IPS-15b (cell line): ENCODE results near the gene SMG1.

Source experiments
- H3K27me3 ChIP-seq: one replicate; pipeline ENCODE4 v1.6.1; 2013; ENCODE audit warnings: low read length; ENCODE audit not compliant: control insufficient read depth, insufficient read depth
- H3K36me3 ChIP-seq: one replicate; pipeline ENCODE4 v1.6.1; 2013; ENCODE audit warnings: low read length; ENCODE audit not compliant: control insufficient read depth, insufficient read depth
- H3K4me1 ChIP-seq: one replicate; pipeline ENCODE4 v1.6.1; 2013; ENCODE audit warnings: mild to moderate bottlenecking, low read length; ENCODE audit not compliant: control insufficient read depth, insufficient read depth
- H3K4me3 ChIP-seq: one replicate; pipeline ENCODE4 v1.5.1; 2013; ENCODE audit warnings: low read depth, low read length
- H3K9ac ChIP-seq: one replicate; pipeline ENCODE4 v1.6.1; 2013; ENCODE audit warnings: low read depth, mild to moderate bottlenecking, low read length
- H3K9me3 ChIP-seq: one replicate; pipeline ENCODE4 v1.6.1; 2013; ENCODE audit warnings: mild to moderate bottlenecking, low read length; ENCODE audit not compliant: control insufficient read depth, insufficient read depth

SMG1 gene

GRCh38 chr16:18950469-18951185 lies 24.4 kb upstream of the SMG1 start:
- Histone ChIP-seq H3K36me3 (no peaks in the 10 kb centered on the region), H3K9ac (no peak overlapping the region), H3K9me3 (no peaks in the 10 kb centered on the region), H3K27me3 (no peaks in the 10 kb centered on the region), H3K4me1 (no peaks in the 10 kb centered on the region), H3K4me3 (no peak overlapping the region)

- no peaks in the 10 kb centered on the region for H3K9me3 ChIP-seq
- H3K36me3 ChIP-seq, result no peaks in the 10 kb centered on the region
- no peaks in the 10 kb centered on the region for H3K27me3 ChIP-seq
- H3K9ac ChIP-seq, result no peak overlapping the region
- H3K4me3 ChIP-seq, result no peak overlapping the region
- H3K4me1 ChIP-seq, result no peaks in the 10 kb centered on the region
Observed at GRCh38 chr16:18948372-18949020, 22.3 kb upstream of the SMG1 start.

- no peaks in the 10 kb centered on the region for H3K4me1 ChIP-seq
- no peaks in the 10 kb centered on the region for H3K27me3 ChIP-seq
Observed at GRCh38 chr16:18945233-18945632, 19.0 kb upstream of the SMG1 start.

GRCh38 chr16:18943414-18943813 lies 17.2 kb upstream of the SMG1 start:
- Histone ChIP-seq H3K36me3 (no peaks in the 10 kb centered on the region), H3K9me3 (no peaks in the 10 kb centered on the region), H3K4me3 (no peak overlapping the region), H3K4me1 (no peaks in the 10 kb centered on the region), H3K27me3 (no peaks in the 10 kb centered on the region), H3K9ac (no peak overlapping the region)

More at GRCh38 chr16:18945233-18945632, 19.0 kb upstream of the SMG1 start:
- Histone ChIP-seq H3K9ac (no peak overlapping the region), H3K4me3 (no peak overlapping the region), H3K9me3 (no peaks in the 10 kb centered on the region), H3K36me3 (no peaks in the 10 kb centered on the region)

- Histone ChIP-seq H3K9ac (no peak overlapping the region), H3K27me3 (no peaks in the 10 kb centered on the region), H3K36me3 (no peaks in the 10 kb centered on the region), H3K9me3 (no peaks in the 10 kb centered on the region), H3K4me3 (no peak overlapping the region), H3K4me1 (no peaks in the 10 kb centered on the region)
Observed at GRCh38 chr16:18942061-18942460, 15.9 kb upstream of the SMG1 start.

GRCh38 chr16:18941471-18941870 lies 15.3 kb upstream of the SMG1 start:
- Histone ChIP-seq H3K27me3 (no peaks in the 10 kb centered on the region), H3K9ac (no peak overlapping the region), H3K36me3 (no peaks in the 10 kb centered on the region), H3K4me3 (no peak overlapping the region), H3K9me3 (no peaks in the 10 kb centered on the region), H3K4me1 (no peaks in the 10 kb centered on the region)

- H3K27me3 ChIP-seq, result no peaks in the 10 kb centered on the region
- no peaks in the 10 kb centered on the region for H3K4me1 ChIP-seq
- no peak overlapping the region for H3K4me3 ChIP-seq
- no peaks in the 10 kb centered on the region for H3K9me3 ChIP-seq
- H3K9ac ChIP-seq, result no peak overlapping the region
- no peaks in the 10 kb centered on the region for H3K36me3 ChIP-seq
Observed at GRCh38 chr16:18938986-18939385, 12.8 kb upstream of the SMG1 start.

- no peaks in the 10 kb centered on the region for H3K36me3 ChIP-seq
Observed at GRCh38 chr16:18937390-18937789, 11.2 kb upstream of the SMG1 start.

GRCh38 chr16:18936727-18937340 lies 10.6 kb upstream of the SMG1 start:
- no peak overlapping the region for H3K9ac ChIP-seq

More at GRCh38 chr16:18937390-18937789, 11.2 kb upstream of the SMG1 start:
- H3K9ac ChIP-seq, result no peak overlapping the region
- no peak overlapping the region for H3K4me3 ChIP-seq
- peaks cover 4% of the 10 kb centered on the region for H3K4me1 ChIP-seq
- no peaks in the 10 kb centered on the region for H3K27me3 ChIP-seq
- H3K9me3 ChIP-seq, result no peaks in the 10 kb centered on the region

GRCh38 chr16:18933501-18933900 lies 7.3 kb upstream of the SMG1 start:
- no peak overlapping the region for H3K9ac ChIP-seq
- H3K27me3 ChIP-seq, result no peaks in the 10 kb centered on the region
- no peaks in the 10 kb centered on the region for H3K36me3 ChIP-seq
- H3K4me1 ChIP-seq, result peaks cover 4% of the 10 kb centered on the region
- no peaks in the 10 kb centered on the region for H3K9me3 ChIP-seq
- H3K4me3 ChIP-seq, result no peak overlapping the region

More at GRCh38 chr16:18936727-18937340, 10.6 kb upstream of the SMG1 start:
- H3K4me3 ChIP-seq, result no peak overlapping the region
- H3K27me3 ChIP-seq, result no peaks in the 10 kb centered on the region
- H3K4me1 ChIP-seq, result peaks cover 4% of the 10 kb centered on the region
- H3K9me3 ChIP-seq, result no peaks in the 10 kb centered on the region
- H3K36me3 ChIP-seq, result no peaks in the 10 kb centered on the region

- Histone ChIP-seq H3K27me3 (no peaks in the 10 kb centered on the region), H3K36me3 (no peaks in the 10 kb centered on the region), H3K9ac (no peak overlapping the region), H3K4me1 (peaks cover 7% of the 10 kb centered on the region), H3K4me3 (no peak overlapping the region), H3K9me3 (no peaks in the 10 kb centered on the region)
Observed at GRCh38 chr16:18932243-18932987, 6.2 kb upstream of the SMG1 start.
